NCI-H1436 treated with DMSO at 0.1 percent for 48 hours (cell line): ENCODE results near the gene LIM2.
A peak's percentile ranks its signal among the peaks of the same experiment; 100 is the strongest.

ENCODE experiments used
- DNase-seq: peaks from one replicate; lab custom pipeline; 2025; lab: John Stamatoyannopoulos, UW

Gene LIM2

GRCh38 chr19:51339687-51340656 lies 47.8 kb downstream of the LIM2 start:
- peak; percentile 78 for DNase-seq

DNA sequence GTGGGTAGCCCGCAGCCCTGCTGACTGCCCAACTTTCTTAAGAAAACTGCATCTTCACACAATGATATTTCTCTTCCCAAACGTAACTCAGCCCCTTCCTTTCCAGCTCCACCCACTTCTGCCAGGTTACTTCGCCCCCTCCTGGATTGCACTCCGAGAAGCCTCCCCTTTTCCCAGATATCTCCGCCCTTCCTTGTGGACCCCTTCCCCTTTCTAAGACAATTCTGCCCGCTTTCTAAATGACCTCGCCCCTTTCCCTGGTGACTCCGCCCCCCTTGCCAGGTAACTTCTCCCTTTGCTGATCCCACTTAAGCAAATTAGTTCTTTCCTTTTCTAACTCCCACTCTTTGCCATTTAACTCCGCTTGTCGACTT lies 48.5 kb downstream of the LIM2 start:
- no peak for DNase-seq

DNA sequence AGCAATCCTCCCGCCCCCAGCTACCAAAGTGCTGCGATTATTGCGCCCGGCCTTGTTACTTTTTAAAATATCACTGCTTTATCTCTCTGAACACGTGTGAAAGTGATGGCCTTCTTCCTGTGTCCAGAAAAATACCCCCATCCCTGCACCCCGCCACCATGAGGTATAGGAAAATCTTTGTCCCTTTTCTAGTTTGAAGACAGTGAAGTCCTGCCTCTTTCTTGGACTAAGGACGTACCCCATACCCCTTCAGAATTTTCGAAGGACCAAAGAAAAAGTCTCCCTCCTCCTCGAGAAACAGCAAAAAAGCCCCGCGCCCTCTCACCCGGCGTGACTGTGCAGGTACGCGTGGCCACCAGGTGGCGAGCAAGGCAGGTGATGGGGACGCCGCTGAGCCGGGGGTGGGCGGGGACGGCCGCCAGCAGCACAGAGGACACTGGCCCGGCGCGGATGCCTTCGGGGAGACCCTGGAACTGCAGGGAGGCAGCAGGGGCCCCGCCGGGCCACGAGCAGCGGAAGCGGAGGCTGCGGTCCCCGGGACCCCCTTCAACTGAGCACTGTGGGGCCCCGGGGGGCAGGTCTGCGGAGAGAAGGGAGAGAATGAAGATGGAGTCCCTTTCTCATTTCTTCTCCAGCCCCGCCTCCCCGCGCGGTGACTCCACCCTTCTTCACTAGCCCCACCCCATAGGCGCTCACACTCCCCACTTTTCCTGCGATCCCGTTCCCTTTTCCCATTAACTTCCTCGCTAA lies 49.0 kb downstream of the LIM2 start:
- DNase-seq, result peak; percentile 5

- no peak for DNase-seq
Observed at GRCh38 chr19:51337861-51338562, 49.8 kb downstream of the LIM2 start.

GRCh38 chr19:51337141-51337860 lies 50.5 kb downstream of the LIM2 start:
- DNase-seq, result no peak

DNA sequence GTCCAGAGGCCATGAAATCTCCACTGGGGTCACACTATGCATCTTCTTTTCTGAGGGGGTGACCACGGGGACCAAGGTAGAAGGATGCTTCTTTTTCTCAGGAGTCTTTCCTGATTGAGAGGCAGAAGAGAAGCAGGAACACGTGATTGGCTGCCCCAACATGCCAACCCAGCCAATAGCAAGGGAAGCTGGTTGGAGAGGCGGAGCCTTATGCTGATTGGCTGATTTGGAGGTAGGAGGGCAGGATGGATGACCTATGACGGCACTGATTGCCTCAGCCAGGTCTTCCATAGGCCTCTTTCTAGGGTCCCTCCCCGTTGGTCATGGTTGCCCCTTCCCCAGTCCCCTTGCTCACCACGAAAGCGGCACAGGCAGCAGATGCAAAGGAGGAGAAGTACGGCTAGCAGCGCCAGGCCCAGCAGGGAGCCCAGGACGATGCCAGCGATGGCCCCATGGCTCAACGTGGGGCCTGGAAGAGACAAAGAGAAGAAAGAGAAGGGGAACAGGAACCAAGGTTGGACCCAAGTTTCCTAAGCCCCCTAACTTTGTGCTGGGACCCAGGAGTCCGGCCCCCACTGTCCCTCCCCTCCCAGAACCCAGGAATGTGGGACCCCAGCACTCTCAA lies 53.8 kb downstream of the LIM2 start:
- DNase-seq, result no peak

GRCh38 chr19:51331716-51332115 lies 56.1 kb downstream of the LIM2 start:
- DNase-seq, result no peak

DNA sequence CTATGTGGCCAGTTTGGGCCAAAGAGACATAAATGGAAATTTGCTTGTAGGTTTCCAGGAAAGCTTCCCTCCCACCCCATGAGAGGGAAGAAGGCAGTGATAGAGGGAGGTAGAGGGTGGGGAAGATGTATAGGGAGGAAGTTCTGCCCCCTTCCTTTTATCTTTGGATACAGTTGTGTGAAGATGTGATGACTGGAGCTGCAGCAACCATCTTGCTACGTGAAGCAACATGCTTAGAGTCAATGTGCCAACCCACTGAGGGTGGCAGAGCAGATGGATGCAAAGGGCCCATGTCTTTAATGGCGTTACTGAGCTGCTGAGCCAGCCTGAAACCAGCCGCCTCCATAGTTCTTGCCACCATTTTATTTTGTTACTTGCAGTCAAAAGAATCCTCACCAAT lies 56.6 kb downstream of the LIM2 start:
- DNase-seq, result no peak

DNA sequence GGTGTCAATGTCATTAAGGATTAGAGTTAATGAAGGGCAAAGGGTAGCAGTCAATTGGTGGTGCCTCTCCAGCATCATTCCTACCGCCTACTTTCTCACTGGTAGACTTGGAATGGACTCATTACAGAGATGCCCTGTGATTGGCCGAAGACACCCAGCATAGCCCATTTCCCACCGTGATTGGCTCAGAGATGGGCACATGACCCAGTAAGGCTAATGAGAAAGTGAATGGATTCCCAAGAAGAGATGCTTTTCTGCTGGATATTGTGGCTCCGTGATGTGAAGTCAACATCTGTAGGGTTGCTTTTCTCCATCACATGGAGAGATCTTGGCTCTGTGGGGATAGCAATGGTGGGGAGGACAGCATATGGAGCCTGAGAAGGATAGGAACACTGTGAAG lies 57.4 kb downstream of the LIM2 start:
- DNase-seq, result no peak
